NB4 (cell line): Measurements from ENCODE around the gene SDR42E2.

Experiments
- DNase-seq: peaks from one replicate; pipeline ENCODE4 v3.0.0; 2010; ENCODE audit warnings: low read depth
- H3K4me3 ChIP-seq: one replicate; pipeline ENCODE4 v1.5.1; 2011; ENCODE audit warnings: mild to moderate bottlenecking, low read depth, low read length, moderate library complexity
- MYC ChIP-seq: IDR thresholded peaks from 2 replicates; pipeline ENCODE4 v1.6.1; 2011; ENCODE audit warnings: low read depth, low read length
- POLR2A ChIP-seq: IDR thresholded peaks from 2 replicates; pipeline ENCODE4 v1.6.1; 2011; ENCODE audit warnings: mild to moderate bottlenecking; ENCODE audit not compliant: insufficient read length; ENCODE audit errors: extremely low read depth
- TF ChIP-seq, protein P1 (sequence below): IDR thresholded peaks from one replicate; pipeline ENCODE4 v1.5.1; 2012; ENCODE audit warnings: low read depth, low read length
- TF ChIP-seq, protein P2 (sequence below): IDR thresholded peaks from 2 replicates; pipeline ENCODE4 v1.6.1; 2011; ENCODE audit warnings: low read depth, low read length

Gene SDR42E2

DNA sequence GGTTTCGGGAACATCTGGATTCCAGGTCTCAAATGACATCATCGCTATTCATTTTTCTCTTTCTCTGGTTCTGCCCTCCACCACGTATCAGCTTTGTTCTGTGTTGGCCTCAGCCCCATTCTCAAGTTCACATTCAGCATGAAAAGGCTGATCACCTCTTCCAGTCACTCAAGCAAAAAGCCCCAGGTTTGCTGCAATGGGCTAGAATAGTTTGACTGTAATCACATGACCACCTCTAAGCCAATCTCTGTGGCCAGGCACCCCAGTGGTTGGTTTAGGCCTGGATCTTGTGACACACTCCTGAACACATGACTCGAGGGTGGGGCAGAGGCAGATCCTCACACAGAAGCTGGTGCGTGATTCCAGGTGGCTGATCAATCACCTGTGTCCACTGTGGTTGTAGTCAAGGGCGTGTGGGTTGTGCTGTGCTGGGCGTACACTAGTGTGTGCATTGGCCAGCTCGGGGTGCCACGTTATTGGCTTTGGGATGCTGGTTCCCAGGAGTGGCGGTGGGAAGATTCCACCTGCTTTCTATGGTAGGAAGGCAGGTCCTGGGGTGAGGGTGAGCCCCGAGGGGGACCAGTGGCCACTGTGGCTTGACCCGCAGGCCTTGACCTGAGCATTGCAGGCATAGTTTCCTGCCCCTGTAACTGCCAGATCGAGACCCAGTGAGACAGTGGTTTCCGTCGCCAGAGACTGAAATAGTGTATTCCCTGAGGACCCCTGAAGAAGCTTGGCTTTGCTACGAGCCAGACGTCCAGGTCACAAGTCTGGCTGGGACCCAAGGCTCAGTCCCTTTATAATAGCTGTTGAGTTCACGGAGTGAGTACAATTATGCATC, 55.8 kb downstream of the SDR42E2 start:
- peak; percentile 55 for DNase-seq
- TF ChIP-seq, protein P1, sequence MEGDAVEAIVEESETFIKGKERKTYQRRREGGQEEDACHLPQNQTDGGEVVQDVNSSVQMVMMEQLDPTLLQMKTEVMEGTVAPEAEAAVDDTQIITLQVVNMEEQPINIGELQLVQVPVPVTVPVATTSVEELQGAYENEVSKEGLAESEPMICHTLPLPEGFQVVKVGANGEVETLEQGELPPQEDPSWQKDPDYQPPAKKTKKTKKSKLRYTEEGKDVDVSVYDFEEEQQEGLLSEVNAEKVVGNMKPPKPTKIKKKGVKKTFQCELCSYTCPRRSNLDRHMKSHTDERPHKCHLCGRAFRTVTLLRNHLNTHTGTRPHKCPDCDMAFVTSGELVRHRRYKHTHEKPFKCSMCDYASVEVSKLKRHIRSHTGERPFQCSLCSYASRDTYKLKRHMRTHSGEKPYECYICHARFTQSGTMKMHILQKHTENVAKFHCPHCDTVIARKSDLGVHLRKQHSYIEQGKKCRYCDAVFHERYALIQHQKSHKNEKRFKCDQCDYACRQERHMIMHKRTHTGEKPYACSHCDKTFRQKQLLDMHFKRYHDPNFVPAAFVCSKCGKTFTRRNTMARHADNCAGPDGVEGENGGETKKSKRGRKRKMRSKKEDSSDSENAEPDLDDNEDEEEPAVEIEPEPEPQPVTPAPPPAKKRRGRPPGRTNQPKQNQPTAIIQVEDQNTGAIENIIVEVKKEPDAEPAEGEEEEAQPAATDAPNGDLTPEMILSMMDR, result no peak
- TF ChIP-seq, protein P2, sequence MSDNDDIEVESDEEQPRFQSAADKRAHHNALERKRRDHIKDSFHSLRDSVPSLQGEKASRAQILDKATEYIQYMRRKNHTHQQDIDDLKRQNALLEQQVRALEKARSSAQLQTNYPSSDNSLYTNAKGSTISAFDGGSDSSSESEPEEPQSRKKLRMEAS, result no peak
- TF ChIP-seq POLR2A (no peak), MYC (no peak)
- no peak overlapping the region for H3K4me3 ChIP-seq

DNA sequence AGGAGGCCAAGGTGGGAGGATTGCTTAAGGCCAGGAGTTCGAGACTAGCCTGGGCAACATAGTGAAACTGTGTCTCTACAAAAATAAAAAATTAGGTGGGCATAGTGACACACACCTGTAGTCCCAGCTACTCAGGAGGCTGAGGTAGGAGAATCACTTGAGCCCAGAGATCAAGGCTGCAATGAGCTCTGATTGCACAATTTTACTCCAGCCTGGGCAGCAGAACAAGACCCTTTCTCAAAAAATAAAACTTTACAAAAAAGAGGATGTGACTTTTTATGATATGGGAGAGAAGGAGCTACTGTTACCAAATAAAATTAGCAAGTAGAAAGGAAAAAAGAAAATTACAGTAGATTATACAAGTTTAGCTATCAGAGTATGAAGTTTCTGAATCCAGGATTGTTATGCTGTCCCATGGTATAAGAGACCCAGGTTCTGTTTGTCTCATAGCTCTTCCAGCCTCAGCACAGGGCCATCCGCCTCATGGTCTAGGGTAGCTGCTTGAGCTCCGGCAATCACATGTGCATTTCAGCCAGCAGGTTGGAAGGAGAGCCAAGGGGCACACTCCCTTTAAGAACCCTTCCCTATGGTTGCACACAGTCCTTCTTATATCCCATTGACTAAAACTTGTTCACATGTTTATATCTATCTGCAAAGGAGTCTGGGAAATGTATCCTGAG, 57.2 kb downstream of the SDR42E2 start:
- DNase-seq, result no peak
- no peak for TF ChIP-seq POLR2A
- TF ChIP-seq, protein P1, result no peak
- TF ChIP-seq, protein P2, result no peak
- no peak for TF ChIP-seq MYC
- H3K4me3 ChIP-seq, result no peak overlapping the region

DNA sequence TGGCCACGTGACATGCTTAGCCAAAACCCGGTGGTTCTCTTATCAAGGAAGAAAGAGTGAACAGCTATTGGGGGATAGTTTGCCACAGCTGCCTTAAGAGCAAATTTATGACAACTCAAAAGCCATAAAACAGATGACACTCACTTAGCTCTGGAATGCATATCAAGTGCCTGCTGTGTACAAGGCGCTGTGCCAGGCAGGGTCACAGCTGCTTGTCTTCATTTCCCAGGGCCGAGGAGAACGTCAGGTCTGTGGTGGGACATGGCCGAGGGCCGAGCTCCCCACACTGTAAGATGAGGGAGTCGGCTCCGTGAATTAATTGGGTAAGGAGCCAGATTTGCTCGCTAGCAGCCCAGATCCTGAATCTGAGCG, 57.7 kb downstream of the SDR42E2 start:
- TF ChIP-seq POLR2A (no peak), MYC (no peak)
- TF ChIP-seq, protein P1, result no peak
- TF ChIP-seq, protein P2, result no peak

DNA sequence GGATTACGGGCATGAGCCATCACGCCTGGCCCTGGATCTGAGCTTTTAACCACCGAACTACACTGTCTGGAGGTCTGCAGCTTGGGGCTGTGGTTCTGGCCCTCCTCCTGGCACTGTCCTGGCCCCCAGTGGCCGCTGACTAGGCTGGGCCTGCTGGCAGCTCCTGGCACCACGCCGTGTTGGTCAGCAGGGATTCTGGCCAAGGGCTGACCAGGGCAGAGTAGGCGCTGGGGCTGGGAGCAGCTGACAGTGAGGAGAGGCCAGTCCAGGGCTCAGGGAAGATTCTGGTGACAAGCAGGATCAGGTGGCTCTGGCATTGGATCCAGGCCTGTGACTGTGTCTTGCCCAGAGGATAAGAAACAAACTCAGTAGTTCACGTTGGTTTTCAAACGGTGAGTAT, 58.4 kb downstream of the SDR42E2 start:
- TF ChIP-seq, protein P1, result no peak
- TF ChIP-seq, protein P2, result no peak
- TF ChIP-seq MYC (no peak), POLR2A (no peak)
- H3K4me3 ChIP-seq, result no peak overlapping the region
- no peak for DNase-seq

More for the DNA sequence above, 57.7 kb downstream of the SDR42E2 start:
- DNase-seq, result no peak
- H3K4me3 ChIP-seq, result no peak overlapping the region

DNA sequence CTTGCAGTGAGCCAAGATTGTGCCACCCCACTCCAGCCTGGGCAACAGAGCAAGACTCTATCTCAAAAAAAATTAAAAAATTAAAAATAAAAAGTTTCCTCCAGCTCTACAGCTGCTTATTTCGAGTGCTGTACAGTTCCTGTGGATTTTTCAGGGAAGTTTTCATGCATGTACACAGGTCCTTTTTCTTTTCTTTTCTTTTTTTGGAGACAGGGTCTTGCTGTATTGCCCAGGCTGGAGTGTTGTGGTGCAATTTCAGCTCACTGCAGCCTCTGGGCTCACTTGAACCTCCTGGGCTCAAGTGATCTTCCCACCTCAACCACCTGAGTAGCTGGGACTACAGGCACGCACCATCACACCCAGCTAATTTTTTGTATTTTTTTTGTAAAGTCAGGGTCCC, 59.7 kb downstream of the SDR42E2 start:
- TF ChIP-seq, protein P1, result no peak
- TF ChIP-seq POLR2A (no peak), MYC (no peak)
- TF ChIP-seq, protein P2, result no peak
- DNase-seq, result no peak
- H3K4me3 ChIP-seq, result no peak overlapping the region
